Activated CD8-positive, alpha-beta memory T cell treated with anti-CD3 and anti-CD28 coated beads for 36 hours (primary cell): ENCODE results near the gene GRID1. TPM values are rescaled to one million over a fixed set of nuclear protein-coding genes. Genes with fewer than 3 reads are reported as not detected.

Source experiments
- CTCF ChIA-PET: fragments of 350-600 bp; sonication (Branson Sonifier 250); formaldehyde crosslinking; loops from one replicate; lab custom pipeline; 2021; ENCODE audit warnings: antibody characterized with exemption; lab: Charles Lee
- POLR2A ChIA-PET: fragments of 350-600 bp; sonication (Branson Sonifier 250); formaldehyde crosslinking; loops from one replicate; lab custom pipeline; 2021; ENCODE audit warnings: antibody characterized with exemption; lab: Charles Lee
- total RNA-seq, 2 experiments: library from RNA; stranded (reverse); gene quantifications; one replicate each; pipeline ENCODE4 v1.2.3, GENCODE V29; 2021

GRID1 gene
- total RNA-seq, 2 experiments from 2014 or later: not detected

DNA sequence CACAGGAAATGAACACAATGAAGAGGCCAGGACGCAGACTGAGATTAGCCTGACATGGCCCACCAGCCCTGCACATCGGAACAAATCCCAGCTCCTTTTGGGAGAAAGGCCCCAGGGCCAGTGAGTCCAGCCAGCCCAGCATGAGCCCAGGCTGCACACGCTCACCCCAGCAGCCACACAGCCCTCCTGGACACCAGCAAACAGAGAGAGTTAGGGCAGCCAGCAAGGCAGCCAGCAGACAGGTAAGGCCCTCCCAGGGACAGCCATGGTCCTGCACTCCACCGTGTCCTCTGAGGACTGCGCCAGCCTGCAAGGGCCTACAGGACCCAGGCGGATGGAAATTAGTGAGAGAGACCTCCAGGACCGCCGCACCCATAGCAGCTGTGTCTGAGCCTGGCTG lies 8.1 kb upstream of the GRID1 start:
- POLR2A ChIA-PET: no interaction called here
- CTCF ChIA-PET: no interaction called here

DNA sequence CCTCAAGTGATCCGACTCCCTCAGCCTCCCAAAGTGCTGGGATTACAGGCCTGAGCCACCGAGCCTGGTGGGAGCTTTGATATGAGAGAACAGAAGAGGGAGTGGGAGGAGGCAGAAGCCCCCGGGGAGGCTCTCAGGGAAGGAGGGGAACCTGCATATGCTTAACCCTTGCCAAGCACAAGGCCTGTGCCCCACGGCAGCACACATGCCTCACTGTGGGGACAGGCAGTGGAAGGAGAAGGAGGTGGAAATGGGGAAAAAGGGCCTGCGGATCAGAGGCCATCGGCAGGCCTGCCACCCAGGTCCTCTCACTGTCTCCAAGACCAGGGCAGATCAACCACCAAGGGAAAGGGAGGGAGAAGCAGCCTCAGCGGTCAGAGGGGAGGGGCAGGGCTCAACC lies 7.2 kb upstream of the GRID1 start:
- POLR2A ChIA-PET: no interaction called here

DNA sequence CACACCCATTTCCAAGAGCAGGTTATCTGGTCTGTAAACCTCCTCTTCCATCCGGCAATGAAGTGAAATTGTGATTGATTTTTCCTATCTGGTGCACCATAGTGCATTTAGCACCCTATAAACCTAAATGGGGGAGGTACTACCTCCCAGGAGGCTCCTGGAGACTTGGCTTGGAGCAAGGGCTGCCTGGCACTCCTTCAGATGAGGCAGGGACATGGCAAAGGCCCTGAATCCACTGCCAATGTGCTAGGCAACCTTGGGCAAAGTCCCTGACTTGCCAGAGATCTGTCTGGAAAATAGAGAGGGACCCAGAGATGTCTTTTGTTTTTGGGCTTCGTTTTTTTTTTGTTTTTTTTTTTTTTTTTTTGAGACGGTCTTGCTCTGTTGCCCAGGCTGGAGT lies 6.7 kb upstream of the GRID1 start:
- CTCF ChIA-PET: no interaction called here

More for the DNA sequence above, 7.2 kb upstream of the GRID1 start:
- CTCF ChIA-PET: no interaction called here

DNA sequence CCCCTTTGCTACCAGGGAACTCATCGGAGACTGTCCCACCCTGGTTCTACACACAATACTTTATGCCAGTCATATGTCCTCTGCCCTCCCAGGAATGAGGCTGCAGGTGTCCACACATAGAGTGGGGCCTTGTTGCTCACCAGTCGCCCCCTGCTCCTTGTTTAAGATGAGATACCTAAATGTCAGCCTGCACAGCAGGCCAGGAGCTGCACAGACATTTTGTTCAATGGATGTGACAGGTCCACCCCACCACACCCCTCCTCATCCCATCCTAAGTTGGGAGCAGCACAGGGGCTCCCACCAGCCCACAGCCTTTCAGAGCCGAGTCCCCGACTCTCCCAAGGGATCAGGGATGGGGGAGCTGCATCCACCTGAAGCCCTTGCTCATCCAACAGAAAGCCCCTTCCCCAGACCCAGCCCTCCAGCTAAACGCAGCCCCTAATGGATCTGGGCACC lies 6.2 kb upstream of the GRID1 start:
- ChIA-PET CTCF (no interaction called here), POLR2A (no interaction called here)

More for the DNA sequence above, 6.7 kb upstream of the GRID1 start:
- POLR2A ChIA-PET: no interaction called here

GRCh38 chr10:86372119-86372783 lies 5.7 kb upstream of the GRID1 start:
- ChIA-PET POLR2A (no interaction called here), CTCF (no interaction called here)

GRCh38 chr10:86371691-86372090 lies 5.1 kb upstream of the GRID1 start:
- ChIA-PET POLR2A (no interaction called here), CTCF (no interaction called here)

- ChIA-PET CTCF (no interaction called here), POLR2A (no interaction called here)
These were observed 4.5 kb upstream of the GRID1 start for GRCh38 chr10:86371116-86371515.

- POLR2A ChIA-PET: no interaction called here
- CTCF ChIA-PET: no interaction called here
These were observed 3.5 kb upstream of the GRID1 start for GRCh38 chr10:86370006-86370585.

GRCh38 chr10:86368987-86369386 lies 2.4 kb upstream of the GRID1 start:
- CTCF ChIA-PET: no interaction called here
- POLR2A ChIA-PET: no interaction called here

- ChIA-PET POLR2A (no interaction called here), CTCF (no interaction called here)
These were observed 1.5 kb upstream of the GRID1 start for GRCh38 chr10:86368046-86368445.

DNA sequence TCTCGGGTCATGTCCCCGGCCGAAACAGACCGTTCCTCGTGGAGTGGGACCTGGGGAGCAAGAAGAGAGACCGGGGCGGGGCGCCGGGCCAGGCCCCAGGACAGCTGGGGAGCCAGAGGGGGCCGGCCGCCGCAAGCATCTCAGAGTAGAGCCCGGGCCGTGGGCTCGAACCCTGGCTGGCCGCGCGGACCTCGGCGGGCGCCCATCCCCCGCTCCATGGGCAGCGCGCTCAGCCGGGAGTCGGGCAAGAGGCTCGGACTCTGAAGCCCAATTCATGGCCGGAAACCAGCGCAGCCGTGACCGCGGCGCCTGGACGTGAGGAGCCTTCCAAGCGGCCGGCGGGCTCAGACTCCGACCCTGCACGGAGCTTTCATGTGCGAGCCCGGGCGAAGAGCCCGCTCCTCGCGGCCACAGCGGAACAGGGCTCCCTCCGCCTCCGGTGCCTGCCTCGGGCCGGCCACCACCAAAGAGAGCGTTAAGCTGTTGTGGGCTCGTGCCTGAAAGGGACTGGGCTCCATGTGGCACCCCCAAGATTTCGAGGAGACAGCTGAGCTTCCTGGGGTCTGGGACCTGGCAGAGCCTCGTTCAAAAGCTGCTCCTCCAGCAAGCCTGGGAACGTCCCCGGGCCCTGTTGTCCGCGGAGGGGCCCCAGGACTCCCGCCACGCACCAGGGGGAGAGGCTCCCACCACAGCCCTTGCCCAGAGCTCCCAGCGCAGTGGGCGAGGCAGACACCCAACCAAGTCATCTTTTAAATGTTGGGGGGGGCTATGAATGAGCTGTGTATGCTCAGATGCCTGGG lies 757 bp upstream of the GRID1 start:
- POLR2A ChIA-PET: no interaction called here

DNA sequence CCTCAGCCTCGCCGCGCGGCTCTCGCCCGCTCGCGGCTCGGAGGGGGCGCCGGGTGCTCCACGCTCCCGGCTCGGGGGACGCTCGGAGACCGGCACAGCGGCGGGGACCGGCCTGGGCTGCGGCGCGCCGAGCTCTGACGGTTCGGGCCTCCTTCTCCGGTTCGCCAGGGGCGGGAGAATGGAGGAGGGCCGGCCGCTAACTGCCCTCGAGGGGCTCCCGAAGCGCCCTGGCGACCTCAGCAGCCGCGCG lies 232 bp upstream of the GRID1 start:
- ChIA-PET POLR2A (no interaction called here), CTCF (no interaction called here)

More for the DNA sequence above, 757 bp upstream of the GRID1 start:
- CTCF ChIA-PET: no interaction called here

- POLR2A ChIA-PET: interaction anchor here (0.6 kb wide), 1 partner anchor 23 kb away, joined by 7 read pairs; no protein-coding TSS in a partner anchor
- CTCF ChIA-PET: no interaction called here
These were observed 1.1 kb downstream of the GRID1 start for GRCh38 chr10:86365346-86366032.

DNA sequence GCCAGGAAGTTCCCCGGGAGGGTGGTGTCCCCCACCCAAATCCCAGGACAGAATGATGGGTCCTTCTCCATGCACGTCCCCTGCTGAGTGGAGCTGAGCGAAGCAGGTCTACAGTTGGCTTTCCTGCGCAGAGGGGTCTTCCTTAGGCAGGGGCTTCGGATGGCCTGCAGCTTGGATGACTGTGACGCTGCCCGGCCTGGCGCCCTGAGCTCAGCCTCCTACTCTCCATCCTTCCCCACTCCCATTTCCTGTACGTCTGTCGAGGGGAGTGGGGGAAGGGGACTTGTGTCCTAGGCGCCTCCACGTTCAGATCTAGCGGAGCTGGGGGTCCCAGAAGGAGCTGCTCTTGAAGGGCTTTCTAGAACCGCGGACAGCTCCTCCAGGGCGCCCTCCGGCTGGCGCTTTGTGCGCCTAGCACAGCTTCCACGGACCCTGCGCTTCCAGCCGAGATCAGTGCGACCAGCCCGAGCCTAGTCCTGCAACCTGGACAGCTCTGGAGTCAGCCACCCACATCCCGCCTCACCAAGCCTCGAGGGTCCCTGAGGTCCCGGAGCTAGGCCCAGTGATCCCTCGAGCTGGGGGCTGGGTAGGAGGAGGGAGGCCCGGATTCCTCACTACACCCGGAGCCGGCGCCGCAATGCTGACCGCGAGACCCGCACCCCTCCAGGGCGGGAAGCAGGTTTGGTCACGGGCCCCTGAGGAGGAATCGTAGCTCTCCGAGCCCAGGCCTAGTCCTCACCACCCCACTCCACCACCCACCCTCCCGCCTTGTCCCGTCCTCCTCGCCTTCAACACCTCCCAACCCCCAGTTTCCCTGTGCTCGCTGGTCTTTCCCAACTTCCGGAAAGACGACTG lies 1.9 kb downstream of the GRID1 start:
- CTCF ChIA-PET: no interaction called here
- POLR2A ChIA-PET: interaction anchor here (0.6 kb wide), 1 partner anchor 24 kb away, joined by 7 read pairs; no protein-coding TSS in a partner anchor

DNA sequence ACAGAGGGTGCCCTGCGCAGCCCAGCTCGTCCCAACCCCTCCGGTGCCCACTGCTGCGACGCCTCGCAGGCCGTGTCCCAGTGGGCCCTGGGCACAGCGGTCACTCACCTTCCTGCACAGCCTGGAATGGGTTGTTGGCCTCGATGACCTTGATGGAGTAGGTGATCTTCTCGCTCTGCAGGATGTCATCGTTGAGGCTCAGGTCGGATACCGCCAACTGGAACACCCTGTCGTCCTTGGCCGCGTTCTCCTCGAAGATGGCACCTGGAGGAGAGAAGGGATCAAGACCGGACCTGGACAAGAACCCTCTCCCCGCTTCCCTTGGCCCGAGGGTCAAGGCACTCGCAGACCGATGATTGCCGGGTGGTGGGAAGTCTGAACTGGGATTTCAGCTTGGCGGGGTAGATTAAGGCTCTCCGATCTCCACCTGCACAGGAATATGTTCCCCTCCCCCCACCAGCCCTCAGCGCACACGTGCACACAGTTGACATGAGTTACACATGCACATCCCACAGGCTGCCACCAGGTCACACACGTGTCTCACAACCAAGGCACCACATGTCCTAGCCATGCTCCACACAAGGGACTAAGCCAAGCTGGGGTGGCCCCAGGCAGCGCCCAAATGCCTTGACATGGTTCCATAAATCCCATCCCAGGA lies 2.6 kb downstream of the GRID1 start:
- CTCF ChIA-PET: no interaction called here
- POLR2A ChIA-PET: no interaction called here

DNA sequence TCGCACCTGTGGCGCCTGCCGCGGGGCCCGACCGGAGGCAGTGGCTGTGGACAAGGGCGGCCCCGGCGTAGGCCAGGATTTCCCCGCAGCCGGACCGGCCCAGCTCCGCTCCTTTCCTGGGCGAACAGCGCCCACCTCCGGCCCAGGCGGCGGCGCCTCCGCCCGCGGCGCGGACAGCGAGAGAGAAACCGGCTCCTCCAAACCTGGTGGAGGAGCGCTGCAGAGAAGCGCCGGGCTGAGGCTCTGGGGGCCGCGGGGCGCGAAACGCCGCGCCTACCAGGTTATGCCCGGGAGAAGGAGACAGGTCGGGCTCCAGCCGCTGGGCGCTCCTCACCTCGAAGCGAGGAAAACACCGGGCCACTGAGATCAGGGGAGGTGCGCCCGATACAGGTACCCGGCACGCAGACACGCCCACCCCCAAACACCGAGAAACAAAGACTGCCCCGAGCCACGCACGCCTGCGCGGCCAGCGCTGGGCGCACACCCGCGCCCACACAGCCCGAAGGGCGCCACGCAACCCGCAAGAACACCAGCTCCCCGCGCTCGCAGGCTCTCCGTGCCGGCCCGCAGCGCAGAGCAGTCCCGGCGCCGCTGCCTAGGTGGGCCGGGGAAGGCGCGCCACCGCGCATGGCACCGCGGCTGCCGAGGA lies 3.3 kb downstream of the GRID1 start:
- CTCF ChIA-PET: interaction anchor here (1.3 kb wide), 1 partner anchor 13 kb away, joined by 3 read pairs; no protein-coding TSS in a partner anchor
- POLR2A ChIA-PET: no interaction called here

DNA sequence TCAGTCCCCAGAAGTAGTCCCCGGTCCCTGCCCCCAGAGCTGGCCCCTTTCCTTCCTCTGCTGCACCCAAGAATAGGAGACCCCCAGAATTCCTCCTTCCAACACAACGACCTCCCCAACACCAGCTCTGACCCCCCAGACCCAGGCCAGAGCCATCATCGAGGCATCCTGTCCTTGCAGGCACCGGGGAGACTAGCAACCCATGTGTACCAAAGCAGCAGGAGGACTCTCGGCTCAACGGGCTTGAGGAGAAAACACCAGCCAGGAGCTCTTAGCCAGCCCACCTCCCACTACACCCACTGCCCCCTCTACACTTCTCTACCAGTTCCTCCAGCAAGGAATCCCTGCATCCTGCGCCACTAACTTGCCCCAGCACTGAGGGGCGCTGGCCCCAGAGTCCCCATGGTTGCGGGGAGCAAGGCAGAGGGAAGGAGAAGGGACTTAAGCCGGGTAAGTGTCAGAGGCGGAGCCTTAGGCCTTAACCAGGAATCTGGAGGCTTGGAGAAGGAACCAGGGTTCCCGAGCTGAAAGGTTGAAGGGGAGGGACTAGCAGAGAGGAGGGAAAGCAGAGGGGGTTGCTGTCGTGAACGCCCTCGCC lies 3.9 kb downstream of the GRID1 start:
- CTCF ChIA-PET: interaction anchor here (1.3 to 1.4 kb wide), 2 partner anchors 13 to 14 kb away, joined by 3 read pairs; no protein-coding TSS in a partner anchor
- POLR2A ChIA-PET: no interaction called here

GRCh38 chr10:86362129-86362527 lies 4.5 kb downstream of the GRID1 start:
- POLR2A ChIA-PET: no interaction called here
- CTCF ChIA-PET: interaction anchor here (1.3 to 1.4 kb wide), 2 partner anchors 13 to 14 kb away, joined by 3 read pairs; no protein-coding TSS in a partner anchor
